HG03175 (cell line): Measurements from ENCODE around the gene ZBTB20.

Experiments used
- ATAC-seq: cut with Tn5 transposase; IDR thresholded peaks from one replicate; pipeline ENCODE4 v1.9.1; 2021; ENCODE audit warnings: mild to moderate bottlenecking, moderate library complexity; ENCODE audit not compliant: unreplicated experiment

ZBTB20 gene

GRCh38 chr3:114933407-114933806 is 213.7 kb downstream of the ZBTB20 start:
- no peak for ATAC-seq

GRCh38 chr3:114929971-114930732 is 216.9 kb downstream of the ZBTB20 start:
- no peak for ATAC-seq

GRCh38 chr3:114928989-114929640 is 218.0 kb downstream of the ZBTB20 start:
- no peak for ATAC-seq

GRCh38 chr3:114904633-114905032 is 242.5 kb downstream of the ZBTB20 start:
- ATAC-seq: peak; percentile 40

- peak; percentile 16 for ATAC-seq
Observed at GRCh38 chr3:114903213-114903612, 243.9 kb downstream of the ZBTB20 start.

GRCh38 chr3:114902691-114903101 is 244.4 kb downstream of the ZBTB20 start:
- ATAC-seq: peak; percentile 66

GRCh38 chr3:114900908-114901307 is 246.2 kb downstream of the ZBTB20 start:
- ATAC-seq: no peak

- no peak for ATAC-seq
Observed at GRCh38 chr3:114899186-114899931, 247.7 kb downstream of the ZBTB20 start.

- ATAC-seq: no peak
Observed at GRCh38 chr3:114896978-114897377, 250.1 kb downstream of the ZBTB20 start.

- ATAC-seq: no peak
Observed at GRCh38 chr3:114893361-114893760, 253.7 kb downstream of the ZBTB20 start.

- ATAC-seq: no peak
Observed at GRCh38 chr3:114892880-114893279, 254.2 kb downstream of the ZBTB20 start.

GRCh38 chr3:114892131-114892879 is 254.8 kb downstream of the ZBTB20 start:
- no peak for ATAC-seq

- no peak for ATAC-seq
Observed at GRCh38 chr3:114887806-114888205, 259.3 kb downstream of the ZBTB20 start.

- ATAC-seq: no peak
Observed at GRCh38 chr3:114886905-114887304, 260.2 kb downstream of the ZBTB20 start.

- peak; percentile 41 for ATAC-seq
Observed at GRCh38 chr3:114884213-114884923, 262.7 kb downstream of the ZBTB20 start.

GRCh38 chr3:114880078-114880477 is 267.0 kb downstream of the ZBTB20 start:
- no peak for ATAC-seq

GRCh38 chr3:114879059-114880031 is 267.7 kb downstream of the ZBTB20 start:
- ATAC-seq: peak; percentile 76

- ATAC-seq: no peak
Observed at GRCh38 chr3:114878114-114878839, 268.8 kb downstream of the ZBTB20 start.
